CD4-positive, alpha-beta T cell treated with Interleukin-10 for 1 hour (primary cell): ENCODE measurements around the gene MAP7D1.
"Not testable (repeated sequence)": the region's sequence is repeated elsewhere in the genome, so short reads cannot be mapped to it uniquely, and the experiment has no call there.

ENCODE experiments used
- DNase-seq: peaks from one replicate; pipeline ENCODE4 v3.0.0-alpha.2; 2020

The MAP7D1 gene

GRCh38 chr1:36154765-36155407 is 1.1 kb upstream of the MAP7D1 start:
- DNase-seq, result no peak

- peak; percentile 58 for DNase-seq
Observed at GRCh38 chr1:36156329-36157114, 562 bp downstream of the MAP7D1 start.

GRCh38 chr1:36157115-36157903 is 1.3 kb downstream of the MAP7D1 start:
- no peak for DNase-seq

- no peak for DNase-seq
Observed at GRCh38 chr1:36157973-36158826, 2.2 kb downstream of the MAP7D1 start.

- not testable (repeated sequence) for DNase-seq
Observed at GRCh38 chr1:36158827-36159252, 2.9 kb downstream of the MAP7D1 start.

- DNase-seq, result no peak
Observed at GRCh38 chr1:36159614-36160387, 3.8 kb downstream of the MAP7D1 start.

GRCh38 chr1:36160388-36160948 is 4.5 kb downstream of the MAP7D1 start:
- no peak for DNase-seq

- peak; percentile 73 for DNase-seq
Observed at GRCh38 chr1:36160949-36161485, 5.1 kb downstream of the MAP7D1 start.

- peak; percentile 59 for DNase-seq
Observed at GRCh38 chr1:36161641-36162531, 5.9 kb downstream of the MAP7D1 start.

- DNase-seq, result no peak
Observed at GRCh38 chr1:36162680-36163239, 6.8 kb downstream of the MAP7D1 start.

GRCh38 chr1:36163426-36163825 is 7.5 kb downstream of the MAP7D1 start:
- DNase-seq, result no peak

GRCh38 chr1:36164361-36164760 is 8.4 kb downstream of the MAP7D1 start:
- no peak for DNase-seq

- no peak for DNase-seq
Observed at GRCh38 chr1:36165145-36165544, 9.2 kb downstream of the MAP7D1 start.

- DNase-seq, result no peak
Observed at GRCh38 chr1:36166136-36166535, 10.2 kb downstream of the MAP7D1 start.

GRCh38 chr1:36166938-36167905 is 11.3 kb downstream of the MAP7D1 start:
- DNase-seq, result no peak

- no peak for DNase-seq
Observed at GRCh38 chr1:36168514-36168913, 12.6 kb downstream of the MAP7D1 start.

- no peak for DNase-seq
Observed at GRCh38 chr1:36170643-36171412, 14.9 kb downstream of the MAP7D1 start.
